ENCODE results near the gene GAS7. TPM values are rescaled to one million over a fixed set of nuclear protein-coding genes. Genes with fewer than 3 reads are reported as not detected.

GAS7 gene
- total RNA-seq, 2 experiments from 2014 or later: 1.6 to 2.1 TPM

- POLR2A ChIA-PET: no interaction called here
- ATAC-seq (no peak), DNase-seq (no peak)
- Mint-ChIP-seq H3K9me3 (no peaks in the 10 kb centered on the region), H3K4me3 (no peak overlapping the region), H3K27me3 (no peaks in the 10 kb centered on the region), H3K36me3 (ENCODE audit: low read depth) (no peaks in the 10 kb centered on the region), H3K4me1 (ENCODE audit: low read depth) (peaks cover 4% of the 10 kb centered on the region), H3K27ac (no peak overlapping the region)
- TF ChIP-seq CTCF (IDR thresholded peaks at IDR 0.05): no peak
- CTCF ChIA-PET: no interaction called here
- intact Hi-C loops (cut with micrococcal nuclease): no loop called here
Measured at GRCh38 chr17:9973669-9974447, 224.5 kb downstream of the GAS7 start.

- ChIA-PET POLR2A (interaction anchor here (0.6 kb wide), 1 partner anchor 1417 kb away, joined by 3 read pairs; no protein-coding TSS in a partner anchor), CTCF (interaction anchor here (0.7 kb wide), 1 partner anchor 16 kb away, joined by 3 read pairs; no protein-coding TSS in a partner anchor)
- no peaks in the 10 kb centered on the region for H3K9me3 Mint-ChIP-seq
- no peak for DNase-seq
- no peak overlapping the region for H3K4me3 Mint-ChIP-seq
- intact Hi-C loops (cut with micrococcal nuclease): no loop called here
- H3K27ac Mint-ChIP-seq: no peak overlapping the region
- no peaks in the 10 kb centered on the region for H3K27me3 Mint-ChIP-seq
- no peaks in the 10 kb centered on the region for H3K4me1 Mint-ChIP-seq (ENCODE audit: low read depth)
- no peaks in the 10 kb centered on the region for H3K36me3 Mint-ChIP-seq (ENCODE audit: low read depth)
- no peak for TF ChIP-seq CTCF (IDR thresholded peaks at IDR 0.05)
- no peak for ATAC-seq
Measured at GRCh38 chr17:9971991-9972390, 226.4 kb downstream of the GAS7 start.

- H3K4me1 Mint-ChIP-seq (ENCODE audit: low read depth): no peaks in the 10 kb centered on the region
- H3K27ac Mint-ChIP-seq: no peak overlapping the region
- no peaks in the 10 kb centered on the region for H3K36me3 Mint-ChIP-seq (ENCODE audit: low read depth)
- POLR2A ChIA-PET: no interaction called here
- no peaks in the 10 kb centered on the region for H3K9me3 Mint-ChIP-seq
- no peak overlapping the region for H3K4me3 Mint-ChIP-seq
- H3K27me3 Mint-ChIP-seq: no peaks in the 10 kb centered on the region
- ATAC-seq: no peak
- no peak for TF ChIP-seq CTCF (IDR thresholded peaks at IDR 0.05)
- CTCF ChIA-PET: interaction anchor here (0.7 to 1.7 kb wide), 3 partner anchors 10 to 257 kb away, joined by 3 to 10 read pairs (median 3); no protein-coding TSS in a partner anchor
- intact Hi-C loops (cut with micrococcal nuclease): loop anchor here (10.0 kb wide), 1 partner anchor 255 kb away; no protein-coding TSS in a partner anchor
- no peak for DNase-seq
Measured at GRCh38 chr17:9969301-9969935, 229.0 kb downstream of the GAS7 start.

GRCh38 chr17:9968881-9969280 is 229.5 kb downstream of the GAS7 start:
- POLR2A ChIA-PET: no interaction called here
- Mint-ChIP-seq H3K4me1 (ENCODE audit: low read depth) (no peaks in the 10 kb centered on the region), H3K27ac (no peak overlapping the region), H3K9me3 (no peaks in the 10 kb centered on the region), H3K4me3 (no peak overlapping the region), H3K36me3 (ENCODE audit: low read depth) (no peaks in the 10 kb centered on the region), H3K27me3 (no peaks in the 10 kb centered on the region)
- CTCF ChIA-PET: interaction anchor here (1.7 kb wide), 1 partner anchor 258 kb away, joined by 10 read pairs; no protein-coding TSS in a partner anchor
- TF ChIP-seq CTCF (IDR thresholded peaks at IDR 0.05): no peak
- no peak for DNase-seq
- no peak for ATAC-seq
- intact Hi-C loops (cut with micrococcal nuclease): loop anchor here (10.0 kb wide), 1 partner anchor 256 kb away; no protein-coding TSS in a partner anchor

GRCh38 chr17:9968008-9968407 is 230.4 kb downstream of the GAS7 start:
- Mint-ChIP-seq H3K27me3 (no peaks in the 10 kb centered on the region), H3K9me3 (no peaks in the 10 kb centered on the region), H3K4me3 (no peak overlapping the region), H3K4me1 (ENCODE audit: low read depth) (no peaks in the 10 kb centered on the region), H3K27ac (no peak overlapping the region), H3K36me3 (ENCODE audit: low read depth) (no peaks in the 10 kb centered on the region)
- ATAC-seq (no peak), DNase-seq (no peak)
- no peak for TF ChIP-seq CTCF (IDR thresholded peaks at IDR 0.05)
- POLR2A ChIA-PET: no interaction called here
- CTCF ChIA-PET: interaction anchor here (1.7 kb wide), 1 partner anchor 259 kb away, joined by 10 read pairs; no protein-coding TSS in a partner anchor
- intact Hi-C loops (cut with micrococcal nuclease): loop anchor here (10.0 kb wide), 1 partner anchor 257 kb away; no protein-coding TSS in a partner anchor
